CD4-positive, alpha-beta T cell (primary cell): ENCODE measurements around the gene RPL36. TPM values are rescaled to one million over a fixed set of nuclear protein-coding genes. Genes with fewer than 3 reads are reported as not detected.
A peak's percentile ranks its signal among the peaks of the same experiment; 100 is the strongest.

ENCODE experiments used
- ATAC-seq: fragments of 200-7000 bp; cut with Tn5 transposase; one replicate; pipeline ENCODE4 v1.10.0; 2022; ENCODE audit warnings: mild to moderate bottlenecking; ENCODE audit not compliant: poor library complexity
- CTCF ChIA-PET: fragments of 350-600 bp; sonication (Branson Sonifier 250); formaldehyde crosslinking; loops from one replicate; lab custom pipeline; 2021; ENCODE audit warnings: antibody characterized with exemption, inconsistent platforms; lab: Charles Lee
- POLR2A ChIA-PET: fragments of 350-600 bp; sonication (Branson Sonifier 250); formaldehyde crosslinking; loops from one replicate; lab custom pipeline; 2021; ENCODE audit warnings: antibody characterized with exemption, inconsistent platforms; lab: Charles Lee
- DNase-seq, 14 experiments: peaks; one replicate each; pipeline ENCODE4 v3.0.0-alpha.2; 2013 to 2020; ENCODE audit warnings: mixed read lengths in 2 of 14
- H3K27ac ChIP-seq, 2 donors: one replicate each; pipeline versions ENCODE4 v1.5.1 to v1.7.0; 2013; ENCODE audit warnings: low read length in 2 of 2, low read depth in 1 of 2, mild to moderate bottlenecking in 1 of 2
- H3K27me3 ChIP-seq, 2 experiments: 1 replicate in 1 of 2; 2 replicates in 1 of 2; pipeline versions ENCODE4 v1.6.1 to v1.7.0; 2013; ENCODE audit warnings: low read length in 2 of 2, control low read depth in 1 of 2, mild to moderate bottlenecking in 1 of 2, moderate library complexity in 1 of 2; ENCODE audit not compliant: insufficient read depth in 2 of 2, control insufficient read depth in 1 of 2
- H3K36me3 ChIP-seq: one replicate; pipeline ENCODE4 v1.6.1; 2013; ENCODE audit warnings: low read length, control low read depth; ENCODE audit not compliant: insufficient read depth
- H3K4me1 ChIP-seq: one replicate; pipeline ENCODE4 v1.6.1; 2013; ENCODE audit warnings: low read length, control low read depth; ENCODE audit not compliant: insufficient read depth
- H3K4me3 ChIP-seq: one replicate; pipeline ENCODE4 v1.5.1; 2013; ENCODE audit warnings: mild to moderate bottlenecking, low read length, moderate library complexity
- H3K9me3 ChIP-seq, 2 experiments: 1 replicate in 1 of 2; 2 replicates in 1 of 2; pipeline versions ENCODE4 v1.6.1 to v1.7.0; 2013; ENCODE audit warnings: low read length in 2 of 2, mild to moderate bottlenecking in 2 of 2, control low read depth in 1 of 2, moderate library complexity in 1 of 2; ENCODE audit not compliant: control insufficient read depth in 1 of 2, insufficient read depth in 1 of 2
- H3K27ac Mint-ChIP-seq: one replicate; pipeline ENCODE4 v1.8.0; 2020; ENCODE audit warnings: mixed read lengths
- H3K27me3 Mint-ChIP-seq: one replicate; pipeline ENCODE4 v1.8.0; 2021; ENCODE audit warnings: mixed read lengths
- H3K36me3 Mint-ChIP-seq: one replicate; pipeline ENCODE4 v1.8.0; 2021; ENCODE audit warnings: low read depth, mixed read lengths
- H3K4me1 Mint-ChIP-seq: one replicate; pipeline ENCODE4 v1.8.0; 2021; ENCODE audit warnings: low read depth, mixed read lengths
- H3K4me3 Mint-ChIP-seq: one replicate; pipeline ENCODE4 v1.8.0; 2020; ENCODE audit warnings: mild to moderate bottlenecking, mixed read lengths
- H3K9me3 Mint-ChIP-seq: one replicate; pipeline ENCODE4 v1.8.0; 2020; ENCODE audit warnings: mixed read lengths
- CTCF ChIP-seq: fragments of 200-600 bp; IDR thresholded peaks from one replicate; pipeline ENCODE4 v1.8.0; 2022; ENCODE audit warnings: antibody characterized with exemption, mild to moderate bottlenecking
- intact Hi-C, 2 experiments: fragments of 100-400 bp; cut with DNase I in 1 of 2; cut with micrococcal nuclease in 1 of 2; formaldehyde crosslinking; loops; one replicate each; pipeline versions ENCODE4 v1.15.1 to v1.9.0; 2023 to 2025; cut with DNase I, micrococcal nuclease
- total RNA-seq, 174 experiments: library from RNA in 2 of 174; stranded (reverse) in 2 of 174; gene quantifications; one replicate each; pipeline ENCODE4 v1.2.3 and lab custom pipeline; 2021 to 2026

The RPL36 gene
- total RNA-seq, 2 experiments from 2014 or later, result 1,509 to 1,565 TPM

- intact Hi-C loops, result loop anchor here in 1 of 2 experiments (2.0 kb wide), 1 partner anchor 53 kb away; no protein-coding TSS in a partner anchor
These were observed 11.9 kb upstream of the RPL36 start for GRCh38 chr19:5678071-5678718.

DNA sequence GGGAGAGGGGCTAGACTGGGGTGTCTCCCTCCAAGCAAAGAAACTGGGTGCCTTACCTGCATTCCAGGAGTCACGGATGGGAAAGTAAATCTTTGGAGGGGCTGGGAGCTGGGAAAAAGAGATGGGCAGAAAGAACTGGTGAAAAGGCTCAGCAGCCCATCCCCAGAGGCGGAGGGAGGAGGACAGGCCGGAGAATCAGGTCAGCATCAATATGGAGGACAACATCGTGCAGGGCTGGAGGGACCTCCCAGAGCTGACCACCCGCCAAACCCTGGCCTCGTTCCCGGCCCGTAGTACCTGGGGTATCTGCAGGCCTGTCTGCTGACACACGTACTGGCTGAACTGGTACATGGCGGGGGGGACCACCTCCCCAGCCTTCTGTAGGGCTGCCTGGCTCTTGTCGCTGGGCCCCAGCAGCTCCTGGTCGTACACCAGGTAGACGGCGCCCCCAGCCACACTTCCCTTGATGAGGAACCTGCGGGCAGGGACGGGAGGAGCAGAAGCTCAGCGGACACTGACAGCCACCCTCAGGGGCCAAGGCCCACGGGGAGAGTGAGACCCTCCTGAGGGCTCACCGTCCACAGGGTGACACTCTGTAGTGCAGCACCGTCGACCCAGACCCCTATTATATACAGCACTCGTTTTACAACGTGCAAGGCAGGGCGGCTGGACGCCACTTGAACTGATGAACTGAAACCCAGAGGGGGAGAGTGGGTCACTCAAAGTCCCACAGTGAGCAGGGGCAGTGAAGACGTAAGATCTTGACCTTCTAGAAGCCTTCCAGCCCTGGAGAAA lies 10.6 kb upstream of the RPL36 start:
- ChIA-PET POLR2A (interaction anchor here (1.6 to 2.0 kb wide), 3 partner anchors 11 to 57 kb away, joined by 6 to 11 read pairs (median 8); partner anchors contain the start of genes CATSPERD, LONP1, RPL36 and SAFB), CTCF (no interaction called here)
- Mint-ChIP-seq H3K27ac (peak overlapping the region; percentile 95), H3K4me3 (peak overlapping the region; percentile 99), H3K9me3 (no peaks in the 10 kb centered on the region), H3K4me1 (peaks cover 30% of the 10 kb centered on the region), H3K36me3 (peaks cover 10% of the 10 kb centered on the region), H3K27me3 (no peaks in the 10 kb centered on the region)
- no peak for ATAC-seq
- DNase-seq, result peak in 1 of 14 experiments; percentile 52
- H3K4me3 ChIP-seq, result peak overlapping the region; percentile 100
- H3K9me3 ChIP-seq, result no peaks in the 10 kb centered on the region
- H3K27ac ChIP-seq, result peak overlapping the region; percentile 89 to 100
- no peak for TF ChIP-seq CTCF
- H3K27me3 ChIP-seq, result no peaks in the 10 kb centered on the region
- peaks cover 24% of the 10 kb centered on the region for H3K4me1 ChIP-seq
- intact Hi-C loops, result loop anchor here (1.0 to 10.0 kb wide), 7 partner anchors 41 to 885 kb away; partner anchors contain the start of genes CATSPERD (in 2 of the 2), LONP1 (in 2 of the 2), CLPP (in 1 of the 2) and FEM1A (in 1 of the 2)
- peaks cover 3% of the 10 kb centered on the region for H3K36me3 ChIP-seq

More at GRCh38 chr19:5678071-5678718, 11.9 kb upstream of the RPL36 start:
- Histone ChIP-seq H3K36me3 (peaks cover 3% of the 10 kb centered on the region), H3K27ac (no peak overlapping the region), H3K4me1 (peaks cover 24% of the 10 kb centered on the region), H3K27me3 (no peaks in the 10 kb centered on the region), H3K4me3 (no peak overlapping the region), H3K9me3 (no peaks in the 10 kb centered on the region)
- CTCF ChIA-PET, result no interaction called here
- DNase-seq (peak in 1 of 14 experiments; percentile 40), ATAC-seq (no peak)
- Mint-ChIP-seq H3K27me3 (no peaks in the 10 kb centered on the region), H3K4me1 (peaks cover 30% of the 10 kb centered on the region), H3K36me3 (peaks cover 10% of the 10 kb centered on the region), H3K4me3 (no peak overlapping the region), H3K27ac (no peak overlapping the region), H3K9me3 (no peaks in the 10 kb centered on the region)
- POLR2A ChIA-PET, result interaction anchor here (2.0 kb wide), 1 partner anchor 12 kb away, joined by 11 read pairs; the partner anchor contains the start of gene RPL36
- TF ChIP-seq CTCF, result no peak

DNA sequence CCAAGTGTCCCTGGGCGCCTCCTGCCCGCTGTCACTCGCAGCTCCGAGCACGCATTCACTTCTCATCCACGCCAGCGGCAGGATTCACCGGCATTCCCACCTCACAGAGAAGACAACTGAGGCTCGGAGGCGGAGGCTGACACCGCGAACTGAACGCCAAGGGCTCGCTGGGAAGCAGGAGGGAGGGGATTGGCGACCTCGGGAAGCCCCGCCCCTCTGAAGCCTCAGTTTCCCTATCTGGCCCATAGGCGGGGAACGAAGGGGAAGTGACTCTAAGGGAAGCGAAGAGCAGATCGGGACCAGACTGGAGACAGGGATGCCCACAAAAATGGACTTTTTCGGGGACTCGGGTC lies 10.0 kb upstream of the RPL36 start:
- Mint-ChIP-seq H3K4me3 (peak overlapping the region; percentile 99), H3K27me3 (no peaks in the 10 kb centered on the region), H3K27ac (peak overlapping the region; percentile 95), H3K9me3 (no peaks in the 10 kb centered on the region), H3K36me3 (peaks cover 10% of the 10 kb centered on the region), H3K4me1 (peaks cover 30% of the 10 kb centered on the region)
- peaks cover 3% of the 10 kb centered on the region for H3K36me3 ChIP-seq
- H3K4me3 ChIP-seq, result peak overlapping the region; percentile 100
- ATAC-seq (no peak), DNase-seq (peak in 1 of 14 experiments; percentile 20)
- POLR2A ChIA-PET, result interaction anchor here (1.6 to 2.0 kb wide), 3 partner anchors 10 to 57 kb away, joined by 6 to 11 read pairs (median 8); partner anchors contain the start of genes CATSPERD, LONP1, RPL36 and SAFB
- peak overlapping the region; percentile 89 to 100 for H3K27ac ChIP-seq
- intact Hi-C loops, result loop anchor here (1.0 to 10.0 kb wide), 6 partner anchors 40 to 885 kb away; partner anchors contain the start of genes CATSPERD (in 2 of the 2), LONP1 (in 2 of the 2), CLPP (in 1 of the 2) and FEM1A (in 1 of the 2)
- H3K9me3 ChIP-seq, result no peaks in the 10 kb centered on the region
- CTCF ChIA-PET, result no interaction called here
- TF ChIP-seq CTCF, result no peak
- H3K27me3 ChIP-seq, result no peaks in the 10 kb centered on the region
- peaks cover 24% of the 10 kb centered on the region for H3K4me1 ChIP-seq
